ENCODE measurements around the gene ARHGAP24.

GRCh38 chr4:85717847-85718246 lies 242.9 kb downstream of the ARHGAP24 start:
- TF ChIP-seq, protein P1, sequence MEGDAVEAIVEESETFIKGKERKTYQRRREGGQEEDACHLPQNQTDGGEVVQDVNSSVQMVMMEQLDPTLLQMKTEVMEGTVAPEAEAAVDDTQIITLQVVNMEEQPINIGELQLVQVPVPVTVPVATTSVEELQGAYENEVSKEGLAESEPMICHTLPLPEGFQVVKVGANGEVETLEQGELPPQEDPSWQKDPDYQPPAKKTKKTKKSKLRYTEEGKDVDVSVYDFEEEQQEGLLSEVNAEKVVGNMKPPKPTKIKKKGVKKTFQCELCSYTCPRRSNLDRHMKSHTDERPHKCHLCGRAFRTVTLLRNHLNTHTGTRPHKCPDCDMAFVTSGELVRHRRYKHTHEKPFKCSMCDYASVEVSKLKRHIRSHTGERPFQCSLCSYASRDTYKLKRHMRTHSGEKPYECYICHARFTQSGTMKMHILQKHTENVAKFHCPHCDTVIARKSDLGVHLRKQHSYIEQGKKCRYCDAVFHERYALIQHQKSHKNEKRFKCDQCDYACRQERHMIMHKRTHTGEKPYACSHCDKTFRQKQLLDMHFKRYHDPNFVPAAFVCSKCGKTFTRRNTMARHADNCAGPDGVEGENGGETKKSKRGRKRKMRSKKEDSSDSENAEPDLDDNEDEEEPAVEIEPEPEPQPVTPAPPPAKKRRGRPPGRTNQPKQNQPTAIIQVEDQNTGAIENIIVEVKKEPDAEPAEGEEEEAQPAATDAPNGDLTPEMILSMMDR (IDR thresholded peaks at IDR 0.05) = no peak
- TF ChIP-seq POLR2A (IDR thresholded peaks at IDR 0.05) = no peak

Measured in ovary (tissue), 3 donors.